Stimulated activated effector memory CD8-positive, alpha-beta T cell treated with anti-CD3 and anti-CD28 coated beads, Interleukin-12 subunit alpha, Interleukin-12 subunit beta, amount 100 ng/mL, for 72 hours (primary cell): Measurements from ENCODE around the gene AFAP1L2.

Source experiments
- ATAC-seq: fragments of 150-1000 bp; cut with Tn5 transposase; 2 replicates; pipeline ENCODE4 v1.10.0; 2021
- DNase-seq, 2 donors: peaks; one replicate each; pipeline ENCODE4 v3.0.0; 2021 to 2022; ENCODE audit warnings: low spot score in 2 of 2
- H3K27ac Mint-ChIP-seq: one replicate; pipeline ENCODE4 v1.8.0; 2022; ENCODE audit warnings: mild to moderate bottlenecking, mixed read lengths
- H3K36me3 Mint-ChIP-seq: one replicate; pipeline ENCODE4 v1.8.0; 2022; ENCODE audit warnings: mild to moderate bottlenecking, mixed read lengths
- H3K4me1 Mint-ChIP-seq: one replicate; pipeline ENCODE4 v1.8.0; 2022; ENCODE audit warnings: mixed read lengths
- H3K4me3 Mint-ChIP-seq: one replicate; pipeline ENCODE4 v1.8.0; 2022; ENCODE audit warnings: mild to moderate bottlenecking, mixed read lengths
- H3K9me3 Mint-ChIP-seq: one replicate; pipeline ENCODE4 v1.8.0; 2022; ENCODE audit warnings: mixed read lengths

The AFAP1L2 gene

GRCh38 chr10:114259824-114260223 lies 144.5 kb downstream of the AFAP1L2 start:
- Mint-ChIP-seq H3K36me3 (no peaks in the 10 kb centered on the region), H3K4me3 (no peak overlapping the region), H3K9me3 (no peaks in the 10 kb centered on the region), H3K4me1 (no peaks in the 10 kb centered on the region), H3K27ac (no peak overlapping the region)
- ATAC-seq, result no peak
- DNase-seq, result no peak

GRCh38 chr10:114258274-114258840 lies 145.9 kb downstream of the AFAP1L2 start:
- H3K4me3 Mint-ChIP-seq, result no peak overlapping the region
- H3K9me3 Mint-ChIP-seq, result no peaks in the 10 kb centered on the region
- H3K27ac Mint-ChIP-seq, result no peak overlapping the region
- no peak for DNase-seq
- ATAC-seq, result no peak
- no peaks in the 10 kb centered on the region for H3K36me3 Mint-ChIP-seq
- no peaks in the 10 kb centered on the region for H3K4me1 Mint-ChIP-seq

- ATAC-seq, result no peak
- no peak overlapping the region for H3K4me3 Mint-ChIP-seq
- H3K36me3 Mint-ChIP-seq, result no peaks in the 10 kb centered on the region
- DNase-seq, result no peak
- H3K4me1 Mint-ChIP-seq, result no peaks in the 10 kb centered on the region
- H3K27ac Mint-ChIP-seq, result no peak overlapping the region
- no peaks in the 10 kb centered on the region for H3K9me3 Mint-ChIP-seq
Observed at GRCh38 chr10:114257498-114257897, 146.8 kb downstream of the AFAP1L2 start.

GRCh38 chr10:114256822-114257221 lies 147.5 kb downstream of the AFAP1L2 start:
- ATAC-seq (no peak), DNase-seq (no peak)
- Mint-ChIP-seq H3K9me3 (no peaks in the 10 kb centered on the region), H3K36me3 (no peaks in the 10 kb centered on the region), H3K4me1 (no peaks in the 10 kb centered on the region), H3K27ac (no peak overlapping the region), H3K4me3 (no peak overlapping the region)

GRCh38 chr10:114256008-114256765 lies 148.1 kb downstream of the AFAP1L2 start:
- Mint-ChIP-seq H3K4me3 (no peak overlapping the region), H3K36me3 (no peaks in the 10 kb centered on the region)
- ATAC-seq, result no peak

GRCh38 chr10:114255227-114255626 lies 149.1 kb downstream of the AFAP1L2 start:
- no peak for DNase-seq
- Mint-ChIP-seq H3K4me3 (no peak overlapping the region), H3K9me3 (no peaks in the 10 kb centered on the region), H3K27ac (no peak overlapping the region), H3K36me3 (no peaks in the 10 kb centered on the region), H3K4me1 (no peaks in the 10 kb centered on the region)
- ATAC-seq, result no peak

More at GRCh38 chr10:114256008-114256765, 148.1 kb downstream of the AFAP1L2 start:
- Mint-ChIP-seq H3K4me1 (no peaks in the 10 kb centered on the region), H3K9me3 (no peaks in the 10 kb centered on the region), H3K27ac (no peak overlapping the region)
- no peak for DNase-seq

- Mint-ChIP-seq H3K4me3 (no peak overlapping the region), H3K27ac (no peak overlapping the region), H3K36me3 (no peaks in the 10 kb centered on the region), H3K9me3 (no peaks in the 10 kb centered on the region), H3K4me1 (no peaks in the 10 kb centered on the region)
- ATAC-seq (no peak), DNase-seq (no peak)
Observed at GRCh38 chr10:114252883-114253282, 151.4 kb downstream of the AFAP1L2 start.

- no peaks in the 10 kb centered on the region for H3K36me3 Mint-ChIP-seq
- H3K27ac Mint-ChIP-seq, result no peak overlapping the region
- ATAC-seq (no peak), DNase-seq (no peak)
- no peaks in the 10 kb centered on the region for H3K4me1 Mint-ChIP-seq
- H3K9me3 Mint-ChIP-seq, result no peaks in the 10 kb centered on the region
- no peak overlapping the region for H3K4me3 Mint-ChIP-seq
Observed at GRCh38 chr10:114252092-114252491, 152.2 kb downstream of the AFAP1L2 start.

GRCh38 chr10:114250716-114251115 lies 153.6 kb downstream of the AFAP1L2 start:
- Mint-ChIP-seq H3K4me3 (no peak overlapping the region), H3K36me3 (no peaks in the 10 kb centered on the region), H3K4me1 (no peaks in the 10 kb centered on the region), H3K9me3 (no peaks in the 10 kb centered on the region), H3K27ac (no peak overlapping the region)
- DNase-seq, result no peak
- no peak for ATAC-seq

- ATAC-seq (no peak), DNase-seq (no peak)
- Mint-ChIP-seq H3K36me3 (no peaks in the 10 kb centered on the region), H3K4me3 (no peak overlapping the region), H3K4me1 (no peaks in the 10 kb centered on the region), H3K27ac (no peak overlapping the region), H3K9me3 (no peaks in the 10 kb centered on the region)
Observed at GRCh38 chr10:114250236-114250635, 154.1 kb downstream of the AFAP1L2 start.

GRCh38 chr10:114246679-114247305 lies 157.5 kb downstream of the AFAP1L2 start:
- H3K4me1 Mint-ChIP-seq, result no peaks in the 10 kb centered on the region
- no peak overlapping the region for H3K4me3 Mint-ChIP-seq
- H3K27ac Mint-ChIP-seq, result no peak overlapping the region
- H3K36me3 Mint-ChIP-seq, result no peaks in the 10 kb centered on the region
- H3K9me3 Mint-ChIP-seq, result no peaks in the 10 kb centered on the region
- DNase-seq, result no peak
- ATAC-seq, result no peak

GRCh38 chr10:114245121-114245791 lies 159.0 kb downstream of the AFAP1L2 start:
- no peak overlapping the region for H3K27ac Mint-ChIP-seq
- ATAC-seq, result no peak
- H3K36me3 Mint-ChIP-seq, result no peaks in the 10 kb centered on the region
- no peaks in the 10 kb centered on the region for H3K4me1 Mint-ChIP-seq
- H3K9me3 Mint-ChIP-seq, result no peaks in the 10 kb centered on the region
- H3K4me3 Mint-ChIP-seq, result no peak overlapping the region
- DNase-seq, result no peak
